GM21717 (cell line): Measurements from ENCODE around the gene CYP26B1.
"Not testable (repeated sequence)": the region's sequence is repeated elsewhere in the genome, so short reads cannot be mapped to it uniquely, and the experiment has no call there.

Experiments used
- ATAC-seq: cut with Tn5 transposase; IDR thresholded peaks from one replicate; pipeline ENCODE4 v1.9.1; 2021; ENCODE audit warnings: mild to moderate bottlenecking, moderate library complexity; ENCODE audit not compliant: unreplicated experiment

CYP26B1 gene

DNA sequence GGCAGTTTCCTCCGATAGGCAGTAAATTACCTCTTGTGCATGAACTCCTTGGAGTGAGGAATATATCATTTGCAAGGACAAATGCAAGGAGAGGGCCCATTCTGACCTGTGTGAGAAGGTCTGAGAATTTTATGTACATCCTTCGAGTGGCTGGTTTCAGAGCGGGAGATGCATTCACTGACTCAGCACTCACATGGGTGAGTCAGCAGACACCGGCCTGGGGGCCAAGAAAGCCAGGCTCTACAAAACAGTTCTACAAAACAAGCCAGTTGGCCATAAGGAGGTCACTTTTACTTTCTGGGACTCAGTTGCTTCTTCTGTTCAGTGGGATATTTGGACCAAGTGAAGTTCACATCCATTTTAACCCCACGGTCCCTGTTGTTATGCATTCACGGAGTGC lies 35.3 kb downstream of the CYP26B1 start:
- no peak for ATAC-seq

DNA sequence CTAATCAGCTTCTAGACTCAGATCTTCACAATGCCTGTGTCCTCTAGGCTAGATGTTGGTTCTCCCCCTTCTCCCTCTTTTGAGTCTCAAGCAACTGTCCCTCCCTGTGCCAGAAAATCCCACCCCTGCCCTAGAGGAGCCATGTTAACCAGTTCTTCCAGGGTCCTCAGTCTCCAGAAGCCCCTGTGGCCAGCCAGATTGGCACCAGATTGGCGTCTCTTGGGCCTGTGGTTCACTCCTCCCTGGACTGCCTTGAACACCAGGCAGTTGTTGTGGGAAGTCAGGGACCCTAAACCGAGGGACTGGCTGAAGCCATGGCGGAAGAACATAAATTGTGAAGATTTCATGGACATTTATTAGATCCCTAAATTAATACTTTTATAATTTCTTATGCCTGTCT lies 36.6 kb downstream of the CYP26B1 start:
- no peak for ATAC-seq

DNA sequence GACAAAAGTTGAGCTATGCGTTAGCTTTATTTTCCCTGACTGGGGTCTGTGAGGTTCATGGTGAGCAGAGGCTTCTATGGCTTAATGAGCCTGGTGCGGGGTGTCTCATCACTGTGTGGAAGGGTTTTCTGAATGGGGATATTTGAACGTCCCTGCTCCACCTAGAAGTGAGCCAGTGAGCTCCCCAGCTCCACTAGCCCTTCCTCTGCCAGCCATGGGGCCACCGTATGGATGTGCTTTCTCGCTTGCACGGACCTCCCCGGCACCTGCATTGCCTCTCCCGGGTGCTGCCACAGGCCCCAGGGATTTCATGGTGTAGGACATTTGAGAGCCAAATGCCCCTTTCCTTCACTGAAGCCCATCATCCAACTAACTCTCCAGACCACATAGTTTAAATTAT lies 37.8 kb downstream of the CYP26B1 start:
- no peak for ATAC-seq

DNA sequence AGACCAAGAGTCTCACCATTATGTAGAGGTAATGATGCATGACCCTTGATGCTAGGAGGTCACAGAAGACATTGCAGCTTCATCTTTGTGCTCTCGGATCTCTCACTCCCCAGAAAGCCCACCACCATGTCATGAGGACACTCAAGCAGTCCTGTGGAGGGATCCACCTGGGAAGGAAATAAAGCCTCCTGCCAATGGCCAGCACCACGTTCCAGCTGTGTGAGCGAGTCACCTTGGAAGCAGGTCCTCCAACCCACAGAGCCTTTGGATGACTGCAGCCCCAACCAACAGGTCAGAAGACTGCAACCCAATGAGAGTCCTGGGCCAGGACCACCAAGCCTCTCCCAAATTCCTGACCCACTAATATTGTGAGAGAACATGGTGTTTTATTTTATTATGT lies 38.4 kb downstream of the CYP26B1 start:
- no peak for ATAC-seq

DNA sequence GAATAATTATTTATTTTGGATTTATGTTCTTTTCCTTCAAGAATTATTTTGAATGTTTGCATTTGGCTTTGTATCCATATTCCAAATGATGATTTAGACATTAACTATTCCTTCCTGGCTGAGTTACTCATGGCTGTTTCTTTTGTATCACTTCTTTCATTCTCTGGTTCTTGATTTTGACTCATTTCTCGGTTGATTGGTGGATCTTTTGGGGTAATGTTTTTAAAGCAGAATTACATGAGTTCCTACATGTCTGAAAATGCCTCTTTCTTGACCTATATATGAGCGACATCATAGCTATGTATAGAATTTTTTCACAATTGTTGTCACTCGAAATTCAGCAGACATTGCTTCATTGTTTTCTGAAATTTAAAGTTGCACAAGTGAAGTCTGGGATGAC lies 39.5 kb downstream of the CYP26B1 start:
- no peak for ATAC-seq

DNA sequence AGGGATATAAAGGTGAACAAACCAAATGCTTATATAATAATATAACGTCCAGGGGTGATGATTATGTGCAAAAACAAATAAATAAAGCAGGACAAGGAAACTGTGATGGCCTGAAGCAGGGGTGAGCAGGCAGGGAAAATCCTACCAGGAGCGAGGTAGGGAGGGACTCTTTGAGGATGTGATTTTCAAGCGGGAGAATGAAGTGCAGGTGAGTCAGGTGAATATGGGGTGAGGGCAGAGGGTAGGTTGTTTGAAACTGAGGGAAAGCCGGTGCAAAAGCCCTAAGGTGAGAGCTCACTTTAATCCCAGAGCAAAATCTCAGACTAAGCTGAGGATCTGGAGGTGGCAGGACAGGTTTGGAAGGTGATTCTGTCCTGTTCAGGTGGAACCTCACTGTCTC lies 40.7 kb downstream of the CYP26B1 start:
- no peak for ATAC-seq

DNA sequence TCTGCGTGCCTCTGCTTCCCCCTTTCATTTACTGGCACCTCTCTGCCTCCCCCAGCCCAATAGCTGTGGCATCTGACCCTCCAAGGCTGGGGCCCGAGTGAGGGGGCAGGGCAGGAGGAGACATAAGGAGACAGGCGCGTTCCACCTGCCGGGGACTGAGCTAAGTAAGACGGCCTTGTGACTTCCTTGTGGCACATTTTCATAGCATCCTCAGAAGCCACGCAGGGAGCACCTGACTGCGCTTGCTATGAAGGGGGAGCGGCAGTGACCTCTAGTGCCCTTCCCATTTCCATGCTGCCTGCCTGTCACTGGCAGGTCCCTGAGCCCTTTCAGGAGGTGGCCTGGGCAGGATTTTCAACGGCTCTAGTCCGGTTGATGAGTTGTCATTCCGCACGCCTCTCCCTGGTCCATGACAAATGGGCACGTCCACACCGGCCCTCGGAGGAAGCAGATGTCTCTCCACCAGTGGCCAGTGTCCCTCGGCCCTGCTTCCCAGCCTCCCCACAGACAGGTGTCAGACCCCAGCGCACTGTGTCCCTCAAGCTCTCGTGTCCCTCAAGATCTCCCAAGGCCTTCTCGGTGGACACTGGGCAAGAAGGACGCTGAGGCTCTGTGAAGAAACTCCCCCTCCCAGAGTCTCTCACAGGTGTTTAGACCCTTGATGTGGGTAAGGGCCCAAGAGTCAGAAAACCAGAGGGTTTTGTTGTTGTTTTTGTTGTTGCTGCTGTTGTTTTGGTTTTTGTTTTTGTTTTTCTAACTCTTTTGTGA lies 42.7 kb downstream of the CYP26B1 start:
- no peak for ATAC-seq

DNA sequence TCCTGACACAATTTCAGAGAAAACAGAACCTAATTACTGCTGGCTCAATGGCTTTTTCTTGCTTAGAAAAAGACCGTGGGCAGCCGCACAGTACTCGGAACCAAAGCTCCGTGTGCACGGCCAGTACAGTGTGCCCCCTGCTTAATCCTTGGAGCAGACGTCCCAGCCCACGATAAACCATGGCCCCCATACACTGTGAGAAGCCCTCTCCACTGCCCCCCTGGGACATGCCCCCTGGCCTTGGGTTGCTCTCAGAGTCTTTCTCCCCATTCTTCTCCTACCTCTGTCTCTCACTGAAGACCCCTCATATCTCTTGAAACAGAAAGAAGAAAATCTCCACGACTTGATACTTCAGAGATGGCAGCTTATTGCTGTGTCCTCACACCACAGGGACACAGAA lies 44.0 kb downstream of the CYP26B1 start:
- ATAC-seq, result no peak

DNA sequence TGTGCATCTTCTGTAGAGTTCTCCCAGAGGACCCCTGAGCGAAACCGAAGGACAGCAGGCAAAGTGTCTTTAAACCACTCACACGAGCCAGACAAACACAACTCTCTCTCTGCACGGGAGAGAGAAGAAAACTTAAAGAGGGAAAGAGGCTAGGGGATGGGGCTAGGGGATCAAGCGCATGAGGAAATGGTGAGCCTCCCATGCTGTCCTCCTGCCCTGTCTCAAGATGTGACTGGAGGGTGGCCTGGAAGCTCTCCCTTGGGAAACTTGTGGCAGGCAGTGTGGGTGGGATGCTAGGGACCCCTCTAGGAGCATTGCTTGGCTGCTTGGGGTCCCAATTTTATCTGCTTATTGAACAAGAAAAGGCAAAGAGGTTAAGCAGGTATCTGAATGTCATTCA lies 44.5 kb downstream of the CYP26B1 start:
- no peak for ATAC-seq

DNA sequence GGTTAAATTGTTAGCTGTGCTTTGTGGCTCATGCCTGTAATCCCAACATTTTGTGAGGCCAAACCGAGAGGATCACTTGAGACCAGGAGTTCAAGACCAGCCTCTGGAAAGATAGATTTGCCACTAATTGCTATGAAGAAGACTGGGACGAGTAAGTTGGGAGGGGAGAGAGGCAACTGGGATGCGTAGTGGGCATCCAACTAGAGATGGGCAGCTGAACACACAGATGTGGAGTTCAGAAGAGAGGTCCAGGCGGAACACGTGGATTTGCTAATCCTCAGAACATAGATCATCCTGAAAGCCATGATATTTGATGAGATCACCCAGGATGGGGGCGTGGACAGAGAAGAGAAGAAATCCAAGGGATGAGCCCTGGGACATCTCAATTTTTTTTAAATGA lies 48.7 kb downstream of the CYP26B1 start:
- ATAC-seq, result no peak

DNA sequence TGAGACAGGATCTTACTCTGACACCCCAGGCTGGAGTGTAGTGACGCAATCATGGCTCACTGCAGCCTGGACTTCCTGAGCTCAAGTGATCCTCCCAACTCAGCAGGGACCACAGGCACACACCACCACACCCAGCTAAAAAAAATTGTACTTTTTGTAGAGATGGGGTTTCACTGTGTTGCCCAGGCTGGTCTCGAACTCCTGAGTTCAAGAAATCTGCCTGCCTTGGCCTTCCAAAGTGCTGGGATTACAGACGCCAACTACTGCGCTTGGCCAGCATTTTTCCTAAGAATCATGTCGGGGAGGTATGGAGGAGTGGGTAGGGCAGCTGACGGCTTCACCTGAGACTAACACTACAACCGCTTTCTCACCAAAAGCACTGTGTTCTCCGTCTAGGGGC lies 50.4 kb downstream of the CYP26B1 start:
- no peak for ATAC-seq

DNA sequence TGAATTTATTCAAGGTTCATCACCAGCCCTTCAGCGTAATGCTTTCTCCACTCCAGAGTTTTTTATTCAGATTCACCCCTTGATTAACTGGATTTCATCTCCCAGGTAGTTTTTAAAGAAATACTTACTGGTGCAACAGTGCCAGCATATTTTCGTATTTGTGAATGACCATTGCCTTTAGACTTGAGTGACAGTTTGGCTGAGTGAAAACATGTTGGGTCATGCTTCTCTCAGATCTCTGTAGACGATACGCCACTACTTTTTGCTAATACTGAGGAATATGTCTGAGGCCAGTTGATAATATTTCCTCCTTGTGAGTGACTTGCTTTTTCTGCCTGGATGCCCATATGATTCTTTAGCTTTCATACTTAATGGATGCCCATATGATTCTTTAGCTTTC lies 51.5 kb downstream of the CYP26B1 start:
- ATAC-seq, result no peak

DNA sequence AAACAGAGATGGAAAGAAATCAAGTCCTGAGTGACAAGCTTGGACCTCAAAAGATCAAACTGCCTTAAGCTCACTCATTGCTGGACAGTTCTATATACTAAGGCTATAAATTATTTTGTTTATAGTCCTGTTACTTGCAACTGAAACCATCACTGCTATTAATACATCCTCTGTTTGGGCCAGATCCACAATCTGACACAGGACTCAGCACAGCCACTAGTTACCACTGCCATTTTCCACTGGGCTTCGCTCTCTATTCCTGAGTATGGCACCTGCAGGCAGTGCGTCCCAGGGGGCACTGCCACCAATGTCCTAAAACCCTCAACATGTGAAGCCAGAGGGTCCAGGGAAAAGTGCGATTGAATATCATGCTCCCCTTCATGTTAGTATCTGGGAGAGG lies 52.3 kb downstream of the CYP26B1 start:
- no peak for ATAC-seq

DNA sequence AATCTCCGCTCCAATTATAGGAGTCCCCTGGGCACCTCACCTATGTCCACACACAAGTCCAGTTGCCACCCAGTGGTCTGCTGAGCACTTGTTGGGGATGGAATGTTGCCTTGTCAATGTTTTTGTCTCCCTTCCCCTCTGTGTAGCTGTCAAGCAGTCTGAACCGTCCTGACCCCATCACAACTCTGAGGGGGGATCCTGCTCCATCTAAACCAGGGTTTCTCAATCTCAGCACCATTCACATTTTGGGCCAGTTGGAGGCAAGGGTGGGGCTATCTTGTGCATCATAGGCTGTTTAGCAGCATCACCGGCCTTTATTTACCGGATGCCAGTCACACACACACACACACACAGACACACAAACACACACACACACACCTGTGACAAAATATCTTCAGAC lies 53.0 kb downstream of the CYP26B1 start:
- no peak for ATAC-seq

DNA sequence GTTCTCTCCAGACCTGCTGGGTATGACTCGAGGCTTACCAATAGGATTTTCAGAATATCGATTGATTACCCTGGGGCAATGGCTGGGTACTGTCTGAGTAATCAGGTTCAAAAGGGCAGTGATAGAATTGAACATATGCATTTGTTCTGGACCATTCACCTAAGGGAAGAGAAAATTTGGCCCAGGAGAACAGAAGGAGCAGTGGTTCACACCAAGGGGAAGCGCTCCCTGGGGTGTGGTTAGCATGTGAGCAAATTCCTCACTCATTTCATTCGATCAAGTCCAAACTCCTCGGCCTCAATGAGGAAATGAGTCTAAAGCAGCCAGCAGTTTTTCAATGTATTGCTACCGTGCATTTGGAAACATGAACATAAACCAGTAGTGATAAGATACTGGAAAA lies 55.6 kb downstream of the CYP26B1 start:
- ATAC-seq, result no peak

DNA sequence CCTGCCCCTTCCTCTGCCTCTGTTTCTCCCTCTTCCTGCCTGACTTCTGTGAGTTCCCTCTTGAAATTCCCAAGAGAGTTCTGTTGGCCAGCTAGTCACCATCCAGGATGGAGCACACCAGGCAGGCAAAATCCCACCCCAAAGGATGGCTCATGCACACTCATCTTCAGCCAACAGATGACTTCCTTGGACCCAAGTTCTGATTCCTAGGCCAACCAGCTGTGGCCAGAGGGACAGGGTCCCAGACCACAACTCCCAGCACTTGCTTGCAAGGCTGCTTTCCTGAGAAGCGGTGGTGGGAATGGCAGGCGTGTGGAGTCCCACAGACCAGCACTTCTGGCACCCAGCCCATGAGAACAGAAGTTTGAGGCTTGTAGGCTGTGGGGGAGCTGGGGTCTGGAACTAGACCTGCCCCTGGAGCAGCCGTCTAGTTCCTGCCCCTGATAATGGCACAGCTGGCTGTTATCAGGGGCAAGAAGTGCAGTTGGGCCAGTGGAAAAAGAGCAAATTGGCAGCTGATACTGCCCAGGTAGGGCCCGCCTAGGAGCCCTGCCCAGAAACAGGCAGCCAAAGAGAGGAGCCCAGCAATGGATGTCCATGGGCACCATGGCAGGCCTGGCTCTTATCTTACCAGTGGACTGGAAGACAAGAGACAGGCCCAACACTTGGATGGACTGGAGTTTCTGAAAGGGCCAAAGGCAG lies 56.7 kb downstream of the CYP26B1 start:
- no peak for ATAC-seq

DNA sequence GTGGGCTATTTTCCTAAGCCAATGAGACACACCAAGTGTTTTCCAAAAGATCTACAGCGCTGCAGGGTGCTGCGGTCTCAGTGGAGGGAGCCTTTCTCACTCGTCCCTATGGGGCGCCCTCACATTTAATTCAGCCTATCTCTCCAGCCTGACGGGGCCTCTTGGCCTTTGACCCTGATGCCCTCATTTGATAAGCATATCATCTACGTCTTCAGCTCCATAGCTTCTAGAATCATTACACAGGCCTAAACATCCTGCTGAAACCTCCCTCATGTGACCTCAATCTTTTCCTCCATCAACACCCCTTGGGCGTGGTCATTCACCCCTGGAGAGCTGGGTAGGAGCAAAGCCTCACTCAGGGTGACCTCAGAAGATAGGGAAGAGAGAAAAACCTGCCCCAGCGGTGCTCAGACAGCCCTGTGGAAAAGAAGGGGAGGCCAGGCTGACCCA lies 57.4 kb downstream of the CYP26B1 start:
- ATAC-seq, result no peak

DNA sequence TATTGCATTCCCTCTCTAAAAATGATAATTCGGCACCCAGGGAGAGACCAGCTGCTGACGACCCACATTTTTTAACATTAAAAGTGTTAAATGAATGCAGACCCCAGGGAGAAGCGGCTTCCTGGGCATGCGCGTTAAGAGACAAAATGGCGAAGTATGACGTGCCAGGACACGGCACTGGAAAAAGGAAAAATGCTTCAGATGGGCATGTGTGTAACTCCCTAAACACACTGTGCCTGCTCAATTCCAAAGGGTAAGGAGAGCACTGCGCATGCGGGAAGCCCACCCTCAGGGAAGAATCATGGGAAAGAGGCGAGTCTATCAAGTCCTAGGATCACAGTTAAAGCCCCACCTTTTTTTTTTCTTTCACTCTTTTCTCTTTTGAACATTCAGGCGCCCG lies 58.1 kb downstream of the CYP26B1 start:
- no peak for ATAC-seq

DNA sequence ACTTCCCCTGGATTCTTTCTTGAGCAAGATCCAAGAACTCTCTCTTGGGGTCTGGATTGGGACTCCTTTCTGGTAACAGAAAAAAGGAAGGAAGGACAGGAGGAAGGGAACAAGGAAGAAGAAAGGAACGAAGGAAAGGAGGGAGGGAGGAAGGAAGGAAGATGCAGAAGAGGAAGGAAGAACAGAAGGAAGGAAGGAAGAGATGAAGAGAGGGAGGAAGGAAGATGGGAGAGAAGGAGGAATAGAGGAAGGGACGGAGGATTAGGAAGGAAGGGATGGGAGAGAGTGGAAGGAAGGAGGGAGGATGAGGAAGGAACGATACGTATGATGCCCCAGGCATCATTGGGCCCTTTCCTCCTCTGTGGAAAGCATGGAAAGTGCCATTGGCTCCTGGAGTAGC lies 58.6 kb downstream of the CYP26B1 start:
- no peak for ATAC-seq

DNA sequence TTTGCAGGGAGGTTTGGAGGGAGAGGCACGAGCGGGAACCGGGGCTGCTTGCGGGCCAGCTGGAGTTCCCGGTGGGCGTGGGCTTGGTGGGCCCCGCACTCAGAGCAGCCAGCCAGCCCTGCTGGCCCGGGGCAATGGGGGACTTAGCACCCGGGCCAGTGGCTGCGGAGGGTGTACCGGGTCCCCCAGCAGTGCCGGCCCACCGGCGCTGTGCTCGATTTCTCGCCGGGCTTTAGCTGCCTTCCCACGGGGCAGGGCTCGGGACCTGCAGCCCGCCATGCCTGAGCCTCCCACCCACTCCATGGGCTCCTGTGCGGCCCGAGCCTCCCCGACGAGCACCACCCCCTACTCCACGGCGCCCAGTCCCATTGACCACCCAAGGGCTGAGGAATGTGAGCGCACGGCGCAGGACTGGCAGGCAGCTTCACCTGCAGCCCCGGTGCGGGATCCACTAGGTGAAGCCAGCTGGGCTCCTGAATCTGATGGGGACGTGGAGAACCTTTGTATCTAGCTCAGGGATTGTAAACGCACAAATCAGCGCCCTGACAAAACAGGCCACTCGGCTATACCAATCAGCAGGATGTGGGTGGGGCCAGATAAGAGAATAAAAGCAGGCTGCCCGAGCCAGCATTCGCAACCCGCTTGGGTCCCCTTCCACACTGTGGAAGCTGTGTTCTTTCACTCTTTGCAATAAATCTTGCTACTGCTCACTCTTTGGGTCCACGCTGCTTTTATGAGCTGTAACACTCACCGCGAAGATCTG lies 60.6 kb downstream of the CYP26B1 start:
- ATAC-seq, result not testable (repeated sequence)

DNA sequence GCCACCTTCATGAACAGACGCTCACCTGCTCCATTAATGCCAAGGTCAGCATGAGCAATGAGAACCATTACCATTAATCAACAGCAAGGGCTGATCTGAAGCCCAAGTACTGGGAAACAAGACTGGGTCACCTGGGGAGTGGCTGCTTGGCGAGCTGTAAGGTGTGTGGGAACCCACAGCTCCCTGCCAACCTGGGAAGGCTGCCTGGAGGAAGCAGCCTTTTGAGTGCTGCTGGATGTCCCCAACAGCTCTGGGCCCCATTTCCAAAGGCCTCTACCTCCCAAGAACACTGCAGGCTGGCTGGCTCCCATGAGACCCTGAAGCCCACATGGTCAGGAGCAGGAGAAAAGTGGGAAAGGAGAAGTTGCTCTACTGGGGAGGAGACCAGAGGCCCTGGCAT lies 62.1 kb downstream of the CYP26B1 start:
- ATAC-seq, result no peak

DNA sequence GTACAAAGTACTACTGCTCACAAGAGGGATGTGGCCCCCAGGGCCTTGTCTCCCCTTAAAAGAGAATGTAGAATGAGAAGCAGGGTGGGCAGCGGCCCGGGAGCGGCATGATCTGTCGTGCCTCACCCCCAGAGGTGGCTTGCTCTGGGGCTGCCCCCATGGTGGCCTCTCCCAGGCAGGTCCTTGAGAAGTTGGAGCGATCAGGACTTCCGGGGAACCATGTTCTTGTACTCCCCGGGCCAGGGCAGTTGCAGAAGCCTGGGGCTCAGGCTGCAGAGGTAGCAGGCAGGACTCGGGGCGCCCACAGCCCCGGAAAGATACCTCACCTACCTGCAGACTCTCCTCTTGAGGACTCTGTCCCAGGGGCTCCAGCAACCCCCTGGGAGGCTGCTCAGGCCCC lies 62.6 kb downstream of the CYP26B1 start:
- ATAC-seq, result no peak
